ENCODE results near the gene BOC.

- no peak for TF ChIP-seq CTCF (IDR thresholded peaks at IDR 0.05; ENCODE audit: low read depth, low read length, poor library complexity, severe bottlenecking)
- no peak for TF ChIP-seq EZH2phosphoT487 (IDR thresholded peaks at IDR 0.05; ENCODE audit: borderline replicate concordance, low read length)
Measured at GRCh38 chr3:113216393-113216792, 5.0 kb downstream of the BOC start.

All from DOHH2 (cell line).